NCI-H187 (cell line): ENCODE results near the gene MYO9A.

Source experiments
- DNase-seq, 2 experiments: peaks; one replicate each; lab custom pipeline; 2025; lab: John Stamatoyannopoulos, UW

Gene MYO9A

GRCh38 chr15:71781965-71782265 lies 336.0 kb downstream of the MYO9A start:
- no peak for DNase-seq

GRCh38 chr15:71781179-71781964 lies 336.6 kb downstream of the MYO9A start:
- DNase-seq = no peak

- DNase-seq = no peak
These were observed 337.6 kb downstream of the MYO9A start for GRCh38 chr15:71780115-71780976.

GRCh38 chr15:71779073-71779797 lies 338.7 kb downstream of the MYO9A start:
- DNase-seq = no peak

GRCh38 chr15:71777216-71777943 lies 340.6 kb downstream of the MYO9A start:
- DNase-seq = no peak

- no peak for DNase-seq
These were observed 341.6 kb downstream of the MYO9A start for GRCh38 chr15:71776304-71776703.

GRCh38 chr15:71775856-71776255 lies 342.1 kb downstream of the MYO9A start:
- DNase-seq = no peak

- DNase-seq = no peak
These were observed 344.6 kb downstream of the MYO9A start for GRCh38 chr15:71773206-71773859.
